ENCODE measurements around the gene RPTOR. TPM values are rescaled to one million over a fixed set of nuclear protein-coding genes. Genes with fewer than 3 reads are reported as not detected.

Gene RPTOR
- polyA plus RNA-seq, 1 donor from 2014 or later = 8.0 TPM

- Histone ChIP-seq H3K4me3 (ENCODE audit: low read length) (no peak overlapping the region), H3K4me2 (ENCODE audit: low read length) (no peak overlapping the region), H3K36me3 (ENCODE audit: insufficient read depth, low read length) (no peaks in the 10 kb centered on the region), H3F3A (ENCODE audit: insufficient read depth, low read length, poor library complexity, severe bottlenecking) (no peaks in the 10 kb centered on the region), H3K79me2 (replicated peaks; ENCODE audit: insufficient read depth, low read length) (peaks cover 6% of the 10 kb centered on the region), H3K9me2 (ENCODE audit: insufficient read depth, low read length) (no peaks in the 10 kb centered on the region), H3K9me3 (ENCODE audit: low read length) (no peaks in the 10 kb centered on the region), H3K27me3 (ENCODE audit: insufficient read depth, low read depth, low read length) (no peaks in the 10 kb centered on the region), H4K20me1 (ENCODE audit: insufficient read depth) (no peaks in the 10 kb centered on the region), H3K27ac (ENCODE audit: low read length) (no peak overlapping the region), H3K9ac (ENCODE audit: low read length) (no peak overlapping the region), H2AFZ (ENCODE audit: low read depth, low read length) (no peak overlapping the region)
- no peak for TF ChIP-seq REST (IDR thresholded peaks at IDR 0.05; ENCODE audit: borderline replicate concordance)
- TF ChIP-seq RAD21 (conservative IDR thresholded peaks at IDR 0.05) = no peak
- TF ChIP-seq SMC3 (conservative IDR thresholded peaks at IDR 0.05; ENCODE audit: poor library complexity) = no peak
- TF ChIP-seq TAF1 (IDR thresholded peaks at IDR 0.05; ENCODE audit: low read depth) = no peak
- no peak for TF ChIP-seq MXI1 (conservative IDR thresholded peaks at IDR 0.05; ENCODE audit: poor library complexity, severe bottlenecking)
- TF ChIP-seq EP300 (conservative IDR thresholded peaks at IDR 0.05; ENCODE audit: poor library complexity, severe bottlenecking) = no peak
- no peak for TF ChIP-seq POLR2AphosphoS5 (IDR thresholded peaks at IDR 0.05)
- TF ChIP-seq CTCF (IDR thresholded peaks at IDR 0.05; ENCODE audit: poor library complexity, severe bottlenecking) = no peak
- TF ChIP-seq EZH2 (IDR thresholded peaks at IDR 0.05; ENCODE audit: borderline replicate concordance, insufficient read depth, low read length, poor library complexity, severe bottlenecking) = no peak
These were observed 44.2 kb downstream of the RPTOR start for GRCh38 chr17:80588702-80589383.

GRCh38 chr17:80591788-80592187 is 47.1 kb downstream of the RPTOR start:
- Histone ChIP-seq H3K9ac (ENCODE audit: low read length) (no peak overlapping the region), H3K4me2 (ENCODE audit: low read length) (no peak overlapping the region), H4K20me1 (ENCODE audit: insufficient read depth) (no peaks in the 10 kb centered on the region)

More at GRCh38 chr17:80591788-80592187, 47.1 kb downstream of the RPTOR start:
- H2AFZ ChIP-seq (ENCODE audit: low read depth, low read length) = no peak overlapping the region
- no peak overlapping the region for H3K27ac ChIP-seq (ENCODE audit: low read length)
- H3K9me2 ChIP-seq (ENCODE audit: insufficient read depth, low read length) = no peaks in the 10 kb centered on the region
- no peaks in the 10 kb centered on the region for H3K27me3 ChIP-seq (ENCODE audit: insufficient read depth, low read depth, low read length)
- peaks cover 15% of the 10 kb centered on the region for H3K79me2 ChIP-seq (replicated peaks; ENCODE audit: insufficient read depth, low read length)
- H3F3A ChIP-seq (ENCODE audit: insufficient read depth, low read length, poor library complexity, severe bottlenecking) = no peaks in the 10 kb centered on the region
- no peak for TF ChIP-seq CTCF (IDR thresholded peaks at IDR 0.05; ENCODE audit: poor library complexity, severe bottlenecking)
- no peak for TF ChIP-seq SMC3 (conservative IDR thresholded peaks at IDR 0.05; ENCODE audit: poor library complexity)
- no peak for TF ChIP-seq MXI1 (conservative IDR thresholded peaks at IDR 0.05; ENCODE audit: poor library complexity, severe bottlenecking)
- TF ChIP-seq TAF1 (IDR thresholded peaks at IDR 0.05; ENCODE audit: low read depth) = no peak
- H3K36me3 ChIP-seq (ENCODE audit: insufficient read depth, low read length) = no peaks in the 10 kb centered on the region
- H3K9me3 ChIP-seq (ENCODE audit: low read length) = no peaks in the 10 kb centered on the region
- no peak overlapping the region for H3K4me3 ChIP-seq (ENCODE audit: low read length)
